NCI-H345 treated with DMSO at 0.1 percent for 48 hours (cell line): ENCODE data around the gene PSMB1.

Source experiments
- DNase-seq: peaks from one replicate; lab custom pipeline; 2025; ENCODE audit not compliant: unreplicated experiment; lab: John Stamatoyannopoulos, UW

PSMB1 gene

GRCh38 chr6:170552765-170553533 is at the start of gene PSMB1:
Gene PSMB1 (minus strand): TSS chr6:170553307. CDS start chr6:170553242, 65 bp downstream.
- peak; percentile 86 for DNase-seq

GRCh38 chr6:170597278-170597677 is 44.2 kb upstream of the PSMB1 start:
- DNase-seq: no peak

DNA sequence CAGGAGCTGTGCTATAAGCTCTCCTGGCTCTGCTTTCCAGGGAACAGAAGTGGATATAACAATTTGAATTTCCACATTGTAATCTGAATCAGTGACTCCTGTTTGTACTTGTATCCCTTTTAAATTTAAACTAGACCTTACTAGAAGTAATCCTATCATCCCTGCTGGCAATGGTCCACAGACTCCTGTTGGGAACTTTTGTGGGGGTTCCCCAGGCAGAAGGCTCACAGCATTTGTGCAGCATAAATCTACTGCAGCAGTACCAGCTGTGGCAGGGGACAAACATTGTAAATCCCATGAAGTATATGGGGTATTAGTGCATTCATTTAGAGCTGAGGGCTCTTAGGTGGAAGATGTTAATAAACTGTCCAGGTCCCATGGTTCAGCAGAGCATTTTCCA is 43.3 kb upstream of the PSMB1 start:
- no peak for DNase-seq

- no peak for DNase-seq
Measured at GRCh38 chr6:170590725-170591124, 37.6 kb upstream of the PSMB1 start.

DNA sequence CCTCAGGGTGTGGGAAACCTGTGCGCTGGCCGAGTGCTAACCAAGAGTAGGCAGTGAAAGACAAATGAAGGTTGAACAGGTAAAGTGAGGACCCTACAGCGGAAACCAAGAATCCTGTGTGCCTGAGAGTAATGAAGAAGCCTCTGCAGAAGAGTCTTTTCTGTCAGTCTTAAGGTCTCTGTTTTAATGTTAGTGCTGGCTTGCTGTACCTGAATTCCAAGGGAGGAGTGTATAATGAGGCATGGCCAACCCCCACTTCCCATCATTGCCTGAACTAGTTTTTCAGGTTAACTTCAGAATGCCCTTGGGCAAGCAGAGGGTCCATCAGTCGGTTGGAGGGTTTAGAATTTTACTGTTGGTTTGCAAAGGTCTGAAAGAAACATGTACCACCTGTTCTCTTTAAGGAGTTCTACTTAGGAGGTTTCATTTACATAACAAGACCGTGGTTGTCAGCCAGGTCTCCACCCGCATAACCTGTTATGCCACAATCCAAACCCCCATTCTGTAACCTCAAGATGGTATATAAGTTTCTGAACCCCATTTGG is 31.9 kb upstream of the PSMB1 start:
- peak; percentile 46 for DNase-seq

GRCh38 chr6:170584181-170584953 is 31.3 kb upstream of the PSMB1 start, which contains the start of gene PDCD2:
Gene PDCD2 (minus strand): TSS chr6:170584637. CDS start chr6:170584581, 56 bp downstream.
- DNase-seq: peak; percentile 84

DNA sequence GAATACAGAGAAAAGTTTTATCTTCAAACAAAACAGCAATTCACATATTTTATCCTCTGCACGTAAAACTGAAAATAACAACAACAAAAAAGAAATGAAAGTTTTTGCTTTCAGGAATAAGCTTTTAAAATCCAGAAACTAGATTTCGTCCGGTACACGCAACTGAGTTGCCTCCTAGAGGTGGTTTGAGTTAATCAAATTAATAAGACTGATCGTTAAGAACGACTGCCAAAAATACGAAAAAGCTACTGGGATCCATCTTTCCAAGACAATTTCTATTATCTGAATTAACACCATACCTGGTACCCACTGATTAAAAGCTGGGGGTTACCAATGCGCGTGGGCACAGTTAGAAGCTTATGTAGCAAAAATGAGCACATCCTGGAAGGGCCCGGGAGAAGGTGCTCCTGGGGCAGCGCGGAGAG is 30.7 kb upstream of the PSMB1 start:
- no peak for DNase-seq

- no peak for DNase-seq
Measured at GRCh38 chr6:170578909-170579308, 25.8 kb upstream of the PSMB1 start.

- DNase-seq: no peak
Measured at GRCh38 chr6:170575250-170575649, 22.1 kb upstream of the PSMB1 start.

GRCh38 chr6:170572704-170573466 is 19.8 kb upstream of the PSMB1 start:
- DNase-seq: no peak

DNA sequence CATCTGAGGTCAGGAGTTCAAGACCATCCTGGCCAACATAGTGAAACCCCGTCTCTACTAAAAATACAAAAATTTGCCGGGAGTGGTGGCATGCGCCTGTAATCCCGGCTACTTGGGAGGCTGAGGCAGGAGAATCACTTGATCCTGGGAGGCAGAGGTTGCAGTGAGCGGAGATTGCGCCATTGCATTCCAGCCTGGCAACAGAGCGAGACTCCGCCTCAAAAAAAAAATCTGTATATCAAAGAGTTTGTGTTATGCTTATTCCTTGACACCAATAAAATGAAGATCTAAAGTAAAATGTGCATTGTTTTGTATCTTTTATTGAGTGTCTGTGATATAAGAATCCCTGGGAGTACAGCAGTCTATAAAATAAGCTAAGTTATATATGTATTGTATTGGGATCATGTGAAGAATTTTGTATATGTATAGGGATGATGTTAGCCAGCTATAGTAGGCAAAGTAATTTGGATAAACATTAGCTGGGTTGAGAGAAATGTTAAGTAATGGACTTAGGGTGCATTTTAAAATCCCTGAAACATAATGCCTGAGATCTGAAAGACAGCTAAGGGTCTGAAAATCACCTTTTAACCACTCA is 11.9 kb upstream of the PSMB1 start:
- no peak for DNase-seq

GRCh38 chr6:170561555-170561954 is 8.4 kb upstream of the PSMB1 start:
- DNase-seq: no peak

DNA sequence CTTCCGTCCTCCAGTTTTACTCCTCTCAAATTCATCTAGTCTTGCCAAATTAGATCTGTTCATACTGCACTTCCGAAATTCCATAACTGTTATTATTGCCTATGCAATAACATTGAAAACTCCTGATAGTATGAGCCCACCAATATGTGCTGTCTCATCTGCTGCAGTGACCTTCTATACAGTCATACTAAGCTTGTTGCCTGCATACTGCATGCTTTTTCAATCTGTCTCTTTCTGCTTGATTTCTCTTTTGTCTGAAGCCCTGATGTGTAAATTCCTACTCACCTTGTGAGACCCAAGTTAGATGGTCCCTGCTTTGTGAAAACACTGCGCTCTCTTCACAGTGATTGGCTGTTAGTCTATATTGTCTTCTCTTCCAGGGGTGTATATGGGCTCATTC is 2.2 kb upstream of the PSMB1 start:
- DNase-seq: no peak

DNA sequence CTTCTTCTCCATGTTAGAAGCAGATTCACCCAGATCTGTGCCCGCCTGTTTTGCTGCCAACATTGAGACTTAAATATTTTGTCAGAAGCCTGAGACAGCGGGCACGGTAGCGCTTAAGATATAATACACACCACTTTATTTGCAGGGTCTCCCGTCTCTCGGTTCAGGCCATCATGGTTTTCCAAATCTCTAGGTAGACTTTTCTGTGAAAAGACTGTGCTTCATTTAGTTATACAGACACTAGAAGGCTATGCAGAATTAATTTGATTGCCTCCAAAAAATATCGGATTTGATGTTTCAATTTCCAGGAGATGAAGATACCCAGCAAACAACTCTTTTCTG is 1.7 kb upstream of the PSMB1 start:
- DNase-seq: no peak

- DNase-seq: peak; percentile 96
Measured at GRCh38 chr6:170554013-170554795, 1.1 kb upstream of the PSMB1 start, which contains the start of gene TBP. Gene TBP (plus strand): TSS chr6:170554369. CDS start chr6:170557030, 2,661 bp downstream.

DNA sequence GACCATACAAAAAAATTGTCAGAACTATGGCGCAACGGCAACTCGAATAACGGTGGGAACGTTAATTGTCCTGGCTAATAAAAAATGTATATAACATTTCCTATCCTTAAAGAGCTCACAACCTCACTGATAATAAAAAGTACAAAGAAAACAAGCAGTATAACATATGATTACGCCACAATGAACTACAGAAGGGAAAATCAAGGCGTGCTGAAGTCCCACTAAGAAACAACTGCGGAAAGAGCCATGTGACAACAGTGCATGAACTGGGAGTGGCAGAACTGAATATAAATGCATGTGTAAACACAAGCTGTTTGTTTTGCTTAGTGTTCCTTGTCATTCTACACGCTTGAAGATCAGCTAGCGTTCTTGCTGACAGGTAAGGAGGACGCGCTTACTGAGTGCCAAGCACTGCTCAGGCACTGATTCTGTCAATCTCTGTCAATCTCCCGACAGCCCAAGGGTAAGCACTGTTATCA is 466 bp upstream of the PSMB1 start:
- DNase-seq: peak; percentile 79

GRCh38 chr6:170545405-170545804 is 7.7 kb downstream of the PSMB1 start:
- DNase-seq: peak; percentile 73

DNA sequence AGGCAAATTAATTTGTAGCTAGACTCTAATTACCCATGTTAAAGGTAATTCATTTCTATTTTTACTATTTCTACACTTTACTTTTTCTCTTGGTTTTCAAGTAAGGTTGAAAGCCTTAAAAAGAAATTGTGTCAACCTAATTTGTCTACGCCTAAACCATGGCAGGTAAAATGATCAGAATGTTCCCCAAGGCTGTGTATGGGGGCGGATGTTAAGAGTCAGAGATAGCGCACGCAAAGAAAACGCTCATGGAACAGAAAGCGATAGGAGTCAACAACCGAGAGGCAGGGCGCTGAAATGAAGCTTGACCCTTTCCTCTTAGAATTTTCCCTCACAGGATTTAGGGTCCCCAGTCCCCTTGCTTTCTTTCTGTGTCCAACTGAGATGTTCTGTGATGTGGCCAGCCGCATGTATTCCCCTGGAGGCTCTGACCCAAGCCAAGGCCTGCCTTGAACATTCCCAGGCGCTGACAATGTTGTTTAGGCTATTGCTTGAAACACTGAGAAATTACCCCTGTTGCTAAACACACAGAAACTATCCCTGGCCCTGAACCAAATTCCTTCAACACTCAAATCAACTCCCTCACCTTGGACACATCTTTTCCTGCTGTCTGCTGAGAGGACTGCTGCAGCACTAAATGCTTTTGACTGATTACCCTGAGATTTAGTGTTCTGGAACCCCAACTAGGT is 10.9 kb downstream of the PSMB1 start:
- DNase-seq: no peak

DNA sequence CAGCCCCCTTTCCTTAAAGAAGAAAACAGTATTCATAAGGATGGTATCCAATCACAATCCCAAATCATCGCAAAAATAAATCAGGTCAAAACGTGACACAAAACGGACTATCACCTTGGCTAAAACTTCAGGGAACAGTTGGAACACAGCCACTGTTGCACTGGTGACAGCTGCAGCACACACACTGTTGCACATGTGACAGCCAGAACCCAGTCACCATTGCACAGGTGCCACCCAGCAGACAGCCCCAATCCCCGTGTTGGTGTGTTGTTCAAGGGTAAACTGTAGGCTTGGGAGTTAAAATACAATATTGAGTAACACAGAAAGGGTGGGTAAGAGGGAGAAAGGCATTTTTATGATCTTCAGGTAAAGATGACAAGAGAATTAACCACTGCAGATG is 15.8 kb downstream of the PSMB1 start:
- no peak for DNase-seq
